Left ventricle myocardium inferior (tissue), 1 donor: ENCODE data around the gene ACTN1. TPM values are rescaled to one million over a fixed set of nuclear protein-coding genes. Genes with fewer than 3 reads are reported as not detected.

Experiments
- DNase-seq: peaks from one replicate; pipeline ENCODE4 v3.0.0-alpha.2; 2020
- H3K27ac ChIP-seq: fragments of 200-600 bp; replicated peaks from 2 replicates; pipeline ENCODE4 v1.8.0; 2021
- H3K27me3 ChIP-seq: fragments of 200-600 bp; 2 replicates; pipeline ENCODE4 v1.8.0; 2021; ENCODE audit warnings: low read depth
- H3K36me3 ChIP-seq: fragments of 200-600 bp; 2 replicates; pipeline ENCODE4 v1.8.0; 2021
- H3K4me1 ChIP-seq: fragments of 200-600 bp; 2 replicates; pipeline ENCODE4 v1.8.0; 2021
- H3K4me3 ChIP-seq: fragments of 200-600 bp; 2 replicates; pipeline ENCODE4 v1.8.0; 2021; ENCODE audit warnings: mild to moderate bottlenecking, moderate library complexity
- H3K9me3 ChIP-seq: fragments of 200-600 bp; replicated peaks from 2 replicates; pipeline ENCODE4 v1.8.0; 2021
- CTCF ChIP-seq: fragments of 200-600 bp; IDR thresholded peaks from 2 replicates; pipeline ENCODE4 v1.8.0; 2021; ENCODE audit warnings: antibody characterized with exemption, mild to moderate bottlenecking, borderline replicate concordance
- intact Hi-C: fragments of 100-400 bp; cut with micrococcal nuclease; formaldehyde crosslinking; loops from one replicate; pipeline ENCODE4 v1.11.0; 2022
- total RNA-seq: library from RNA; stranded (reverse); fragmentation: NEBNext Ultra II Directional; extraction: Animal tissue kit (Norgen Biotek cat#: 25700); gene quantifications from one replicate; pipeline ENCODE4 v1.2.1, GENCODE V29; 2021
- donor health status: DM: no; HTN: yes; CAD: no; lungs with severe emphysema.

ACTN1 gene
- total RNA-seq, 1 donor from 2014 or later: 75.4 TPM

GRCh38 chr14:68922201-68922621 lies 56.9 kb downstream of the ACTN1 start:
- H3K4me3 ChIP-seq: no peak overlapping the region
- peaks cover 6% of the 10 kb centered on the region for H3K9me3 ChIP-seq
- peaks cover 36% of the 10 kb centered on the region for H3K36me3 ChIP-seq
- H3K27ac ChIP-seq: peak overlapping the region; percentile 62
- intact Hi-C loops: no loop called here
- no peak for TF ChIP-seq CTCF
- no peak for DNase-seq
- H3K27me3 ChIP-seq: no peaks in the 10 kb centered on the region
- H3K4me1 ChIP-seq: peaks cover 50% of the 10 kb centered on the region

- intact Hi-C loops: no loop called here
- Histone ChIP-seq H3K9me3 (peaks cover 6% of the 10 kb centered on the region), H3K4me3 (no peak overlapping the region), H3K36me3 (peaks cover 40% of the 10 kb centered on the region), H3K27me3 (no peaks in the 10 kb centered on the region), H3K27ac (peak overlapping the region; percentile 62), H3K4me1 (peaks cover 50% of the 10 kb centered on the region)
- no peak for TF ChIP-seq CTCF
- DNase-seq: no peak
Observed at GRCh38 chr14:68921666-68922065, 57.4 kb downstream of the ACTN1 start.

GRCh38 chr14:68921049-68921448 lies 58.1 kb downstream of the ACTN1 start:
- DNase-seq: no peak
- Histone ChIP-seq H3K27ac (no peak overlapping the region), H3K4me3 (no peak overlapping the region), H3K4me1 (peaks cover 50% of the 10 kb centered on the region), H3K36me3 (peaks cover 42% of the 10 kb centered on the region), H3K27me3 (no peaks in the 10 kb centered on the region), H3K9me3 (peaks cover 1% of the 10 kb centered on the region)
- intact Hi-C loops: no loop called here
- TF ChIP-seq CTCF: no peak

GRCh38 chr14:68919129-68919927 lies 59.8 kb downstream of the ACTN1 start:
- TF ChIP-seq CTCF: no peak
- no peak for DNase-seq
- Histone ChIP-seq H3K36me3 (peaks cover 46% of the 10 kb centered on the region), H3K27ac (no peak overlapping the region), H3K4me1 (peaks cover 36% of the 10 kb centered on the region), H3K27me3 (no peaks in the 10 kb centered on the region), H3K9me3 (no peaks in the 10 kb centered on the region), H3K4me3 (no peak overlapping the region)
- intact Hi-C loops: loop anchor here (10.0 kb wide), 1 partner anchor 85 kb away; no protein-coding TSS in a partner anchor

GRCh38 chr14:68918612-68919011 lies 60.5 kb downstream of the ACTN1 start:
- no peak overlapping the region for H3K27ac ChIP-seq

More at GRCh38 chr14:68918612-68919011, 60.5 kb downstream of the ACTN1 start:
- Histone ChIP-seq H3K9me3 (no peaks in the 10 kb centered on the region), H3K4me3 (no peak overlapping the region), H3K27me3 (no peaks in the 10 kb centered on the region), H3K4me1 (peaks cover 32% of the 10 kb centered on the region), H3K36me3 (peaks cover 46% of the 10 kb centered on the region)
- no peak for TF ChIP-seq CTCF
- intact Hi-C loops: loop anchor here (10.0 kb wide), 1 partner anchor 86 kb away; no protein-coding TSS in a partner anchor
- DNase-seq: no peak
